Karpas-422 (cell line): ENCODE results near the gene CLEC18A. TPM values are rescaled to one million over a fixed set of nuclear protein-coding genes. Genes with fewer than 3 reads are reported as not detected.
"Not testable (repeated sequence)": the region's sequence is repeated elsewhere in the genome, so short reads cannot be mapped to it uniquely, and the experiment has no call there.

Source experiments
- DNase-seq: peaks from one replicate; pipeline ENCODE4 v3.0.0-alpha.2; 2015
- H2AFZ ChIP-seq: fragments of 200-600 bp; sonication (generic); 2 replicates; pipeline ENCODE4 v1.6.1; 2014; ENCODE audit warnings: antibody characterized with exemption, low read length, mixed read lengths
- H3K27ac ChIP-seq: fragments of 200-600 bp; sonication (generic); 2 replicates; pipeline ENCODE4 v1.5.1; 2014; ENCODE audit warnings: mild to moderate bottlenecking, low read length, moderate library complexity
- H3K27me3 ChIP-seq: fragments of 200-600 bp; sonication (generic); 2 replicates; pipeline ENCODE4 v1.6.1; 2014; ENCODE audit warnings: low read length, mixed read lengths
- H3K36me3 ChIP-seq: fragments of 200-600 bp; sonication (generic); 2 replicates; pipeline ENCODE4 v1.6.1; 2014; ENCODE audit warnings: low read length, mixed read lengths; ENCODE audit not compliant: insufficient read depth
- H3K4me1 ChIP-seq: fragments of 200-600 bp; sonication (generic); 2 replicates; pipeline ENCODE4 v1.6.1; 2014; ENCODE audit warnings: mild to moderate bottlenecking, low read length, mixed read lengths
- H3K4me2 ChIP-seq: fragments of 200-600 bp; sonication (generic); 2 replicates; pipeline ENCODE4 v1.6.1; 2014; ENCODE audit warnings: low read length, low read depth, mild to moderate bottlenecking; ENCODE audit not compliant: poor library complexity, severe bottlenecking
- H3K4me3 ChIP-seq: fragments of 200-600 bp; sonication (generic); 2 replicates; pipeline ENCODE4 v1.5.1; 2014; ENCODE audit warnings: mild to moderate bottlenecking, antibody characterized with exemption, low read length, mixed read lengths
- H3K79me2 ChIP-seq: fragments of 200-600 bp; sonication (generic); 2 replicates; pipeline ENCODE4 v1.6.1; 2014; ENCODE audit warnings: mild to moderate bottlenecking, low read length, mixed read lengths
- H3K9ac ChIP-seq: fragments of 200-600 bp; sonication (generic); 2 replicates; pipeline ENCODE4 v1.6.0; 2014; ENCODE audit warnings: low read length
- H3K9me2 ChIP-seq: fragments of 200-600 bp; sonication (generic), shearing (Covaris generic); replicated peaks from 2 replicates; pipeline ENCODE4 v1.6.0; 2014; ENCODE audit warnings: mild to moderate bottlenecking, low read length, moderate library complexity; ENCODE audit not compliant: insufficient read depth
- H3K9me3 ChIP-seq: fragments of 300-700, 200-600 bp; sonication (generic); 2 replicates; pipeline ENCODE4 v1.6.1; 2014; ENCODE audit warnings: low read length, mixed read lengths
- H4K20me1 ChIP-seq: fragments of 200-600 bp; sonication (generic); 2 replicates; pipeline ENCODE4 v1.6.1; 2014; ENCODE audit warnings: mild to moderate bottlenecking, antibody characterized with exemption, low read length, low read depth; ENCODE audit not compliant: insufficient read depth
- total RNA-seq: library from RNA; depleted of rRNA; stranded (reverse); fragments of >200 nt; shearing (Covaris generic); gene quantifications from 2 replicates; pipeline ENCODE4 v1.2.3, GENCODE V29; 2014; ENCODE audit warnings: low replicate concordance

CLEC18A gene
- total RNA-seq, 1 experiment from 2014 or later, result 4.9 TPM

- H3K9ac ChIP-seq, H3K27me3 ChIP-seq, H3K4me2 ChIP-seq, H3K27ac ChIP-seq, H3K9me2 ChIP-seq, H3K4me3 ChIP-seq, H3K79me2 ChIP-seq, DNase-seq, H3K36me3 ChIP-seq, H2AFZ ChIP-seq, H3K4me1 ChIP-seq, H3K9me3 ChIP-seq, H4K20me1 ChIP-seq: not testable (repeated sequence)
Measured at GRCh38 chr16:69967688-69968087, 16.6 kb downstream of the CLEC18A start.

GRCh38 chr16:69968125-69968524, 17.0 kb downstream of the CLEC18A start:
- DNase-seq, H3K4me1 ChIP-seq, H2AFZ ChIP-seq, H4K20me1 ChIP-seq, H3K27ac ChIP-seq, H3K4me3 ChIP-seq, H3K9me3 ChIP-seq, H3K27me3 ChIP-seq, H3K9ac ChIP-seq, H3K36me3 ChIP-seq, H3K4me2 ChIP-seq, H3K9me2 ChIP-seq, H3K79me2 ChIP-seq: not testable (repeated sequence)

- not testable (repeated sequence) for H3K4me2 ChIP-seq, H3K27me3 ChIP-seq, H3K4me3 ChIP-seq, DNase-seq, H3K36me3 ChIP-seq, H2AFZ ChIP-seq, H3K27ac ChIP-seq, H3K9me3 ChIP-seq, H3K9ac ChIP-seq, H3K79me2 ChIP-seq, H3K4me1 ChIP-seq, H4K20me1 ChIP-seq, H3K9me2 ChIP-seq
Measured at GRCh38 chr16:69969657-69970056, 18.5 kb downstream of the CLEC18A start.

GRCh38 chr16:69972120-69972519, 21.0 kb downstream of the CLEC18A start:
- not testable (repeated sequence) for H3K9ac ChIP-seq, DNase-seq, H4K20me1 ChIP-seq, H3K36me3 ChIP-seq, H3K4me1 ChIP-seq, H2AFZ ChIP-seq, H3K27me3 ChIP-seq, H3K4me2 ChIP-seq, H3K4me3 ChIP-seq, H3K9me3 ChIP-seq, H3K9me2 ChIP-seq, H3K27ac ChIP-seq, H3K79me2 ChIP-seq

- not testable (repeated sequence) for H3K4me3 ChIP-seq, H4K20me1 ChIP-seq, DNase-seq, H3K27me3 ChIP-seq, H3K79me2 ChIP-seq, H3K9me3 ChIP-seq, H3K4me1 ChIP-seq, H3K9me2 ChIP-seq, H3K4me2 ChIP-seq, H3K9ac ChIP-seq, H3K27ac ChIP-seq, H3K36me3 ChIP-seq, H2AFZ ChIP-seq
Measured at GRCh38 chr16:69972935-69973334, 21.8 kb downstream of the CLEC18A start.

GRCh38 chr16:69985196-69985595, 34.1 kb downstream of the CLEC18A start:
- H3K9me2 ChIP-seq, H3K4me3 ChIP-seq, H3K4me1 ChIP-seq, H3K79me2 ChIP-seq, H3K4me2 ChIP-seq, H3K9ac ChIP-seq, H2AFZ ChIP-seq, H3K9me3 ChIP-seq, H4K20me1 ChIP-seq, H3K36me3 ChIP-seq, H3K27ac ChIP-seq, H3K27me3 ChIP-seq, DNase-seq: not testable (repeated sequence)

GRCh38 chr16:69997956-69998355, 46.8 kb downstream of the CLEC18A start:
- not testable (repeated sequence) for H3K9ac ChIP-seq, H3K27me3 ChIP-seq, DNase-seq, H3K36me3 ChIP-seq, H3K4me3 ChIP-seq, H3K9me3 ChIP-seq, H2AFZ ChIP-seq, H3K79me2 ChIP-seq, H3K9me2 ChIP-seq, H3K4me2 ChIP-seq, H4K20me1 ChIP-seq, H3K4me1 ChIP-seq, H3K27ac ChIP-seq

- not testable (repeated sequence) for H3K79me2 ChIP-seq, H3K9ac ChIP-seq, H3K9me2 ChIP-seq, H3K27ac ChIP-seq, H3K36me3 ChIP-seq, DNase-seq, H3K4me2 ChIP-seq, H2AFZ ChIP-seq, H3K4me3 ChIP-seq, H3K27me3 ChIP-seq, H3K4me1 ChIP-seq, H4K20me1 ChIP-seq, H3K9me3 ChIP-seq
Measured at GRCh38 chr16:69999801-70000200, 48.7 kb downstream of the CLEC18A start.

GRCh38 chr16:70003511-70003910, 52.4 kb downstream of the CLEC18A start:
- not testable (repeated sequence) for H3K79me2 ChIP-seq, H3K4me3 ChIP-seq, H3K9ac ChIP-seq, H3K27ac ChIP-seq, DNase-seq, H2AFZ ChIP-seq, H3K4me1 ChIP-seq, H3K36me3 ChIP-seq, H4K20me1 ChIP-seq, H3K9me2 ChIP-seq, H3K27me3 ChIP-seq, H3K9me3 ChIP-seq, H3K4me2 ChIP-seq
